Activated CD4-positive, CD25-positive, alpha-beta regulatory T cell treated with anti-CD3 and anti-CD28 coated beads, Interleukin-2, amount 50 U/mL, for 72 hours (primary cell): ENCODE data around the gene LRIG1.
A peak's percentile ranks its signal among the peaks of the same experiment; 100 is the strongest.

Source experiments
- DNase-seq: peaks from one replicate; pipeline ENCODE4 v3.0.0; 2021

Gene LRIG1

GRCh38 chr3:66413151-66413751 is 87.6 kb downstream of the LRIG1 start:
- peak; percentile 24 for DNase-seq

GRCh38 chr3:66411961-66412887 is 88.6 kb downstream of the LRIG1 start:
- no peak for DNase-seq

GRCh38 chr3:66411474-66411873 is 89.3 kb downstream of the LRIG1 start:
- no peak for DNase-seq

GRCh38 chr3:66410976-66411375 is 89.8 kb downstream of the LRIG1 start:
- no peak for DNase-seq

GRCh38 chr3:66409771-66410754 is 90.8 kb downstream of the LRIG1 start:
- no peak for DNase-seq

- DNase-seq = peak; percentile 81
These were observed 93.1 kb downstream of the LRIG1 start for GRCh38 chr3:66407611-66408218.

- DNase-seq = no peak
These were observed 93.8 kb downstream of the LRIG1 start for GRCh38 chr3:66406831-66407610.

- DNase-seq = no peak
These were observed 94.7 kb downstream of the LRIG1 start for GRCh38 chr3:66406163-66406562.

GRCh38 chr3:66405701-66406091 is 95.1 kb downstream of the LRIG1 start:
- DNase-seq = no peak

GRCh38 chr3:66404903-66405700 is 95.7 kb downstream of the LRIG1 start:
- no peak for DNase-seq

GRCh38 chr3:66404197-66404596 is 96.6 kb downstream of the LRIG1 start:
- no peak for DNase-seq

GRCh38 chr3:66403323-66403990 is 97.4 kb downstream of the LRIG1 start:
- DNase-seq = no peak

GRCh38 chr3:66402596-66403290 is 98.1 kb downstream of the LRIG1 start:
- DNase-seq = no peak

- DNase-seq = no peak
These were observed 98.9 kb downstream of the LRIG1 start for GRCh38 chr3:66401675-66402491.

GRCh38 chr3:66401157-66401550 is 99.7 kb downstream of the LRIG1 start:
- no peak for DNase-seq

GRCh38 chr3:66400411-66401156 is 100.2 kb downstream of the LRIG1 start:
- no peak for DNase-seq

- DNase-seq = no peak
These were observed 101.1 kb downstream of the LRIG1 start for GRCh38 chr3:66399529-66400232.
